Activated CD8-positive, alpha-beta T cell treated with anti-CD3 and anti-CD28 coated beads, Interleukin-2, amount 10 ng/mL, durations not matched to agents 7 days and 5 days (primary cell): ENCODE measurements around the gene TEF. TPM values are rescaled to one million over a fixed set of nuclear protein-coding genes. Genes with fewer than 3 reads are reported as not detected.

ENCODE experiments used
- ATAC-seq: fragments of 150-1000 bp; cut with Tn5 transposase; one replicate; pipeline ENCODE4 v1.10.0; 2021; ENCODE audit warnings: moderate library complexity
- CTCF ChIA-PET: fragments of 350-600 bp; sonication (Branson Sonifier 250); formaldehyde crosslinking; loops from one replicate; lab custom pipeline; 2021; ENCODE audit warnings: antibody characterized with exemption; lab: Charles Lee
- POLR2A ChIA-PET: fragments of 350-600 bp; sonication (Branson Sonifier 250); formaldehyde crosslinking; loops from one replicate; lab custom pipeline; 2021; ENCODE audit warnings: antibody characterized with exemption; lab: Charles Lee
- DNase-seq: peaks from one replicate; pipeline ENCODE4 v3.0.0-alpha.2; 2020
- H3K27ac Mint-ChIP-seq: one replicate; pipeline ENCODE4 v1.8.0; 2021; ENCODE audit warnings: mild to moderate bottlenecking, mixed read lengths
- H3K27me3 Mint-ChIP-seq: one replicate; pipeline ENCODE4 v1.8.0; 2021; ENCODE audit warnings: low read depth, mixed read lengths
- H3K36me3 Mint-ChIP-seq: one replicate; pipeline ENCODE4 v1.8.0; 2021; ENCODE audit warnings: low read depth, mixed read lengths
- H3K4me1 Mint-ChIP-seq: one replicate; pipeline ENCODE4 v1.8.0; 2021; ENCODE audit warnings: low read depth, mixed read lengths
- H3K4me3 Mint-ChIP-seq: one replicate; pipeline ENCODE4 v1.8.0; 2021; ENCODE audit warnings: mild to moderate bottlenecking, mixed read lengths
- H3K9me3 Mint-ChIP-seq: one replicate; pipeline ENCODE4 v1.8.0; 2022; ENCODE audit warnings: mixed read lengths; ENCODE audit not compliant: insufficient read depth
- total RNA-seq, 2 experiments: library from RNA; stranded (reverse); gene quantifications; one replicate each; pipeline ENCODE4 v1.2.3, GENCODE V29; 2021

The TEF gene
- total RNA-seq, 2 experiments from 2014 or later, result 2.9 to 3.0 TPM

DNA sequence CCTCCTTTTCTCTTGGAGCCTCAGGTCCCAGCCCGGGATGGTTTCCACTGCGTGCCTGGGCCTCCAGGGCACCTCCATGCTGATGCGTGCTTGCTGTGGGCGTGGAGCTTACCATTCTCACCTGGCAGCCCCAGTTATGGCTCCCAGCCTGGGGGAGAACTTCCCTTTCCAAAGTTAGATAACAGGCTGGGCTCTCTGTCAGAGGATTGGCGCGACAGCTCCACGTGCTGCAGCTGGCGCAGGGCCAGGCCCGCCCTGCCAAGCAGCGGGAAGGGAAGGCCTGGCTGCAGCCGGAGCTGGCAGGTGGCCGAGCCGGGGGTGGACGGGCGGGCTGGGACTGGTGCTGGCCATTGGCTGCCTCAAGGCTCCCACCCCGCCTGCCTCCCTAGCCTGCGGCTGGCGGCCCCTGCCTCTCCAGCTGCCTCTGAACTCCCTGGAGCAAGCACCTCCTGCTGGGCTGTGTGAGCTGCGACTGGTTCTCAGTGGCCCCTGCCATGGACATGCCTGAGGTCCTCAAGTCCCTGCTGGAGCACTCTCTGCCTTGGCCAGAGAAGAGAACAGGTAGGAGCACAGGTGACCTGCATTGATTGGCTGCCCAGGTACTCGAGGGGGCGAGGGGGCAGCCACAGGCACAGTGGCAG lies 14.6 kb upstream of the TEF start:
- no peaks in the 10 kb centered on the region for H3K9me3 Mint-ChIP-seq
- no peaks in the 10 kb centered on the region for H3K36me3 Mint-ChIP-seq
- ChIA-PET CTCF (interaction anchor here (1.5 to 1.8 kb wide), 2 partner anchors 36 to 150 kb away, joined by 3 to 5 read pairs; no protein-coding TSS in a partner anchor), POLR2A (interaction anchor here (1.4 kb wide), 1 partner anchor 81 kb away, joined by 3 read pairs; the partner anchor contains the start of gene RANGAP1)
- H3K27ac Mint-ChIP-seq, result no peak overlapping the region
- H3K4me3 Mint-ChIP-seq, result no peak overlapping the region
- H3K27me3 Mint-ChIP-seq, result peaks cover 13% of the 10 kb centered on the region
- DNase-seq (no peak), ATAC-seq (peak; percentile 50)
- H3K4me1 Mint-ChIP-seq, result no peaks in the 10 kb centered on the region

DNA sequence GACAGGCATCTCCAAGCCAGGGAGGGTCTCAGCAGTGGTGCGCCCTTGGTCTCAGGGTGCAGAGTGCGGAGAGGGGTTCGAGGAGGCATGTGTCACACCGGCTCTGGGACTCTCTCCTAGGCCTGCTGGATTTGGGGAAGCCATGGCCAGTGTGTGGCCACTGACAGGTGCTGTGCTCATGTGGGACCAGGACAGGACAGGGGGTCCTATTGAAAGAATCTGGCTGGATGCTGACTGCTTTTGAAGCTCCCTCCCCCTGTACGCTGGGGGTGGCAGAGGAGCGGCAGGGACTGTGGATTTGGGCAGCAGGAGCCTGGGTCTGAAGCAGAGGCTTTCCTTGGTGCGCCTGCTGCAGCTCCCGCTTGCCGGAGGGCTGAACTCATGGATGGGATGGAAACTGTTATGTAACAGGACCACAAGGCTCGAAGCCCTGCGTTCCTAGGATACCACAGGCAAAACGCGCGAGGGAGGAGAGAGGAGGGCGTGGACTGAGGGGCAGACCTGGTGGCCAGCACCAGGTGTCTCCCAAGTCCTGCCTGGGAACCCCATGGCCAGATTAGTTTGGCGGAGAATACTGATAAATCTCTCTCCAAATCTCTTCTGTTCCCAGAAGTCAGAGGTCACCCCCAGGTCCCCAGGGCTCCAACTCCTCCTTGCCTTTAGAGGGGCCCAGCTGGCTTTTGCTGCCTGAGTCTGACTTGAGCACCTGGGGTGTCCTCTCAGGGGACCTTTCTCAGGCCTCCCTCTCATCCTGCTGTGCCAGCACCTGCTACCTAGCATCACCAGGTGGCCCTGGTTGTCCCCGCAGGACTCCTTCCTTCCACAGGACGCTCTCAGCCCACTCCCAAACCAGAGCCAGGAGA lies 13.8 kb upstream of the TEF start:
- Mint-ChIP-seq H3K4me3 (no peak overlapping the region), H3K4me1 (no peaks in the 10 kb centered on the region), H3K36me3 (no peaks in the 10 kb centered on the region), H3K9me3 (no peaks in the 10 kb centered on the region), H3K27me3 (peaks cover 13% of the 10 kb centered on the region), H3K27ac (no peak overlapping the region)
- DNase-seq, result no peak
- CTCF ChIA-PET, result interaction anchor here (1.5 kb wide), 1 partner anchor 35 kb away, joined by 3 read pairs; no protein-coding TSS in a partner anchor
- POLR2A ChIA-PET, result interaction anchor here (1.4 kb wide), 1 partner anchor 81 kb away, joined by 3 read pairs; the partner anchor contains the start of gene RANGAP1
- ATAC-seq, result no peak

DNA sequence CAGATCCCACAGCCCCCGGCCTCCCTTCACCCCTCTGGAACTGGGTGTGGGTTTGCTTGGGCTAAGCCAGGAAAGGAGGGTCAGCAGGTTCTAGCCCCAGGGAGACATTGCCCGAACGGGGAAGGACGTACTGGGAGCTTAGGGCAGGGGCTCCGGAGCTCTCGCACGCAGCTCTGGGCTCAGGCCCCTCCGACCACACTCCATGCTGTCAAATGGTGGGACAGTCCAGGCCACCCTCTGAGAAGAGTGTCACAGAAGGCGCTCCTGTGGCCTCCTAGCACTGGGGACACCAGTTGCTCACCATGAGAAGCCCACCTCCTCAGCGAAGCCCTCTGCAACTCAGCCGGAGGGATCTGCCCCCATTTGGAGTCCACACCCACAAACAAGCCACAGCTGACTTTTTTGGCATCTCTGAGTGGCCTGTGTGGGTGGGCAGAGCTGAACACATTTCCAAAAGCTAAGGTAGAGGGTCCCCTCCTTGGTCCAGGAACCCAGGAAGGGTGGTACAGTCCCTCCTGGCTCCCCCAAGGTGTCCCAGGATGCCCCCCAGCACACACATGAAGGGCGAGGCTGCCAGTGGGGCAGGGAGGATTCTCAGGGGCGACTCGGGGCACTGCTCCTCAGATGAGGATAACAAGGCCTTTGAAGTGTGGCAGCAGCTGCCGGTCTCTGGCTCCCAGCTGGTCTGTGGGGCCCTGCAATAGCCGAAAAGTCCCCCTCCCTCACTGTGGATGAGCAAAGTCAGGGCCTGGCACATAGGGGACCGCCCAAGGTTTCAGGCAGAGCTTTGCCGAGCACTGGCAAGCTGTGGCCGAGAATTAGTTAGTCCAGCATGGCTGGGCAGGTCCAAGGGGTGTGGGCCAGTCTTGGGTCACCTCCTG lies 13.0 kb upstream of the TEF start:
- CTCF ChIA-PET, result no interaction called here

DNA sequence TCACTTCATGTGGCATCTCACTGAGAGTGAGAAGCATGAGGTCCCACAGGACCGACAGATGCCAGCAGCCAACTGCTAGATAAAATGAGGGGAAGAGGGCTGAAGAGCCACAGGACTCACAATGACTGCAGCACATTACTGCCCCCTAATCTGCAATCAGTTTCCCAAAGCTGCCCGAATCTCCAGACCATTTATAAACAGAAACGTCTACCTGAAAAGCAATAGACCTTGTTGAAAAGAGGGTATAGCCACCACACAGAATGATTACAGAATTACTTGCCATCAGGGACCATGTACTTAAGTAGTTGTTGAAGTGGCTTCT lies 12.4 kb upstream of the TEF start:
- H3K4me3 Mint-ChIP-seq, result no peak overlapping the region
- no peaks in the 10 kb centered on the region for H3K4me1 Mint-ChIP-seq
- ATAC-seq, result no peak
- H3K27me3 Mint-ChIP-seq, result peaks cover 13% of the 10 kb centered on the region
- H3K36me3 Mint-ChIP-seq, result no peaks in the 10 kb centered on the region
- ChIA-PET CTCF (no interaction called here), POLR2A (no interaction called here)
- DNase-seq, result no peak
- no peaks in the 10 kb centered on the region for H3K9me3 Mint-ChIP-seq
- H3K27ac Mint-ChIP-seq, result no peak overlapping the region

More for the DNA sequence above, 13.0 kb upstream of the TEF start:
- Mint-ChIP-seq H3K4me3 (no peak overlapping the region), H3K27me3 (peaks cover 13% of the 10 kb centered on the region), H3K9me3 (no peaks in the 10 kb centered on the region), H3K4me1 (no peaks in the 10 kb centered on the region), H3K27ac (no peak overlapping the region), H3K36me3 (no peaks in the 10 kb centered on the region)
- POLR2A ChIA-PET, result no interaction called here
- no peak for DNase-seq
- ATAC-seq, result no peak

DNA sequence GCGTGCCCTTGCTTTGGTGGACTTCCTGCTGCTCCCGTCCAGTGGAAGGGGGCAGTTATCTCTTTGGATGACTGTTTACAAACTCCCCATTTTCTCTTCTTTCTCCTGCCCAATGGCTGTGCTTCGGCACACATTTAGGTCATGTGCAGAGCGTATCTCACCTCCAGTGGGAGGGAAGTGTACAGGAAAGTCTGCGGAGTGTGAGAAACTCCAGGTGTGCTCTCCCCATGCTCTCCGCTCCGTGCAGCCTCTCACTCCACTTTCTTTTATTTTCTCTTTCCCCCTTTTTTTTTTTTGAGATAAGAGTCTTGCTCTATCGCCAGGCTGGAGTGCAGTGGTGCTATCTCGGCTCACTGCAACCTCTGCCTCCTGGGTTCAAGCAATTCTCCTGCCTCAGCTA lies 11.9 kb upstream of the TEF start:
- ATAC-seq (no peak), DNase-seq (no peak)
- H3K27me3 Mint-ChIP-seq, result peaks cover 13% of the 10 kb centered on the region
- POLR2A ChIA-PET, result no interaction called here
- no peak overlapping the region for H3K27ac Mint-ChIP-seq
- H3K9me3 Mint-ChIP-seq, result no peaks in the 10 kb centered on the region
- H3K4me1 Mint-ChIP-seq, result no peaks in the 10 kb centered on the region
- no peaks in the 10 kb centered on the region for H3K36me3 Mint-ChIP-seq
- H3K4me3 Mint-ChIP-seq, result no peak overlapping the region
- CTCF ChIA-PET, result no interaction called here

DNA sequence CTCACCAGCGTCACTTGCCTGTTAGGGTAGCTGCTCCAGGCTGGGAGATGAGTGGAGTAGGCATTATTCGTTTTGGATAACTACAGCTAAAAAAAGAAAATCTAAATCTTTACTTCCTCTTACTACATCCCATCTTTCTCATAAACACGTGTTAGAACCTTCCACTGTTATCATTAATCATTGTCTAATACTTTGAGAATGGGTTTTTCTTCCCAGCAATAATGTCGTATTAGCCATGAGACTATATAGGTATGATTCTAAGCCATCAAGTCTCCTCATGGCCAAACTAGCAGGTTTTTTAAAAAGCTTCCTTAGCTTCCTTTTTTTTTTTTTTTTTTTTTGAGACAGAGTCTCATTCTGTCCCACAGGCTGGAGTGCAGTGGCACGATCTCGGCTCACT lies 3.9 kb upstream of the TEF start:
- Mint-ChIP-seq H3K36me3 (no peaks in the 10 kb centered on the region), H3K27me3 (peaks cover 6% of the 10 kb centered on the region), H3K4me1 (peaks cover 11% of the 10 kb centered on the region), H3K27ac (no peak overlapping the region), H3K9me3 (no peaks in the 10 kb centered on the region), H3K4me3 (no peak overlapping the region)
- no peak for ATAC-seq
- POLR2A ChIA-PET, result no interaction called here
- DNase-seq, result no peak
- CTCF ChIA-PET, result interaction anchor here (0.9 kb wide), 1 partner anchor 25 kb away, joined by 3 read pairs; no protein-coding TSS in a partner anchor

DNA sequence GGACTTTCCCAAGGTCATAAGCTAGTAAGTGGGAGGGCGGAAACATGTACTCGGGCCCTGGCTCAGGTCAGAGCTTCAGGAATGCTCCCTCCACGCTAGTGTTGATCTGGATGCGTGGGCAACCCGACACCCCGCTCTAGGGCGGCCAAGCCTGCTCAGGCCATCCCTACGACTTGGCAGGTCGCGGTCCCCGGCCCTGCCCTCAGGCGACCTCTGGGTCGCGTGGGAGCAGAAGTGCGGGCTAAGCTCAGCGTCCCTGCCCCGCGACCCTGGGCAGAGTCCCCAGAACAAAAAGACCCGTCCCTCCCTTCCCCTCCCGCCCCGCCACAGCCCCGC lies 781 bp upstream of the TEF start:
- ATAC-seq (no peak), DNase-seq (no peak)
- no peak overlapping the region for H3K27ac Mint-ChIP-seq
- ChIA-PET CTCF (interaction anchor here (1.1 to 2.2 kb wide), 6 partner anchors 23 to 217 kb away, joined by 3 to 12 read pairs (median 5); partner anchors contain the start of gene ZC3H7B), POLR2A (interaction anchor here (1.4 to 3.2 kb wide), 6 partner anchors 66 to 209 kb away, joined by 4 to 16 read pairs (median 8); partner anchors contain the start of genes ACO2, PHF5A, PMM1 and RANGAP1)
- H3K9me3 Mint-ChIP-seq, result no peaks in the 10 kb centered on the region
- no peaks in the 10 kb centered on the region for H3K36me3 Mint-ChIP-seq
- peak overlapping the region; percentile 87 for H3K4me3 Mint-ChIP-seq
- peaks cover 17% of the 10 kb centered on the region for H3K4me1 Mint-ChIP-seq
- peaks cover 8% of the 10 kb centered on the region for H3K27me3 Mint-ChIP-seq

DNA sequence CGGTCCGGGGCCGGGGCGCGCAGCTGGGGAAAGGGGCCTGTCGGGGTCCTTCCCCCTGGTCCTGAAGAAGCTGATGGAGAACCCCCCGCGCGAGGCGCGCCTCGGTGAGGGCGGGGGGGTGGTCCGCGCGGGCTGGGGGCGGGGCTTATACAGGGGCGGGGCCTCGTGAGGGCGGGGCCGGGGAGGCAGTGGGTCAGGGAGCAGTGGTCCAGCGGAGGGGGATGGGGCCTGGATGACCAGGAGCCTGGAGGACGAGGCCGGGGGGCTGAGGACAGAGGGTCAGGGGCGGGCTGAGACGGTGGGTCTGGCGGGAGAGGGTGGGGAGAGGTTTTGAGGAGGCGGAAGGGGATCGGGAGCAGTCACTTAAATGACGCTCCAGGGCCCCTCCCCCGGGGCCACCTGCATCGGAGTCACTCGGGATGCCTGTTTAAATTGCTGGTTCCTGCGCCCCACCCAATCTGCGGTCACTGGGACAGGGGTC lies 396 bp downstream of the TEF start:
- DNase-seq, result peak; percentile 69
- POLR2A ChIA-PET, result interaction anchor here (0.8 to 3.2 kb wide), 9 partner anchors 22 to 431 kb away, joined by 3 to 16 read pairs (median 4); partner anchors contain the start of genes ACO2, PHF5A, RANGAP1 and RBX1
- Mint-ChIP-seq H3K9me3 (no peaks in the 10 kb centered on the region), H3K27me3 (peaks cover 3% of the 10 kb centered on the region), H3K4me1 (peaks cover 17% of the 10 kb centered on the region), H3K27ac (peak overlapping the region; percentile 96), H3K36me3 (no peaks in the 10 kb centered on the region), H3K4me3 (peak overlapping the region; percentile 87)
- peak; percentile 43 for ATAC-seq
- CTCF ChIA-PET, result interaction anchor here (1.0 to 2.2 kb wide), 7 partner anchors 22 to 285 kb away, joined by 4 to 12 read pairs (median 5); partner anchors contain the start of gene ZC3H7B

DNA sequence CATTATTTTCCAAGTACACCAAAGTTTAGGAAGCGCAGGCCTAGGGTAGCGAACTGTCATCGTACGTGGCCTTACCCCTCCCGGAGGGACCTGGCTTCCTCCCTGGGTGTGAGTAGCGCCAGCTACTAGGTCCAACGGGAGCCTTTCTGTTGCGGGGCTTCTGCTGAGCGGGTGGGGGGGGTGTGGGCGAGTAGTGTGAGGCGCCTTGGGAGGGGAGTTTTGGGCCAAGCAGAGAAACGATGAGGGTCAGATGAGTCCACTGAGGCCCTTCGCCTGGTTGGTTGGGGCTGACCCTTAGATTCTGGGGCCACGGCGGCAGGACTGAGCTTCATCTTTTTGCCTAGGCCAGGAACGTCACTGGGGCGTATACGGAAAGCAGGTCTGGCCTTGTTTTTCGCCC lies 868 bp downstream of the TEF start:
- ChIA-PET POLR2A (interaction anchor here (0.8 to 3.2 kb wide), 7 partner anchors 21 to 431 kb away, joined by 3 to 16 read pairs (median 5); partner anchors contain the start of genes ACO2, PHF5A, PMM1 and RANGAP1), CTCF (interaction anchor here (2.2 kb wide), 1 partner anchor 145 kb away, joined by 7 read pairs; no protein-coding TSS in a partner anchor)
- DNase-seq, result no peak
- no peaks in the 10 kb centered on the region for H3K36me3 Mint-ChIP-seq
- H3K27me3 Mint-ChIP-seq, result peaks cover 2% of the 10 kb centered on the region
- H3K4me3 Mint-ChIP-seq, result peak overlapping the region; percentile 87
- peak overlapping the region; percentile 96 for H3K27ac Mint-ChIP-seq
- H3K4me1 Mint-ChIP-seq, result peaks cover 17% of the 10 kb centered on the region
- ATAC-seq, result no peak
- H3K9me3 Mint-ChIP-seq, result no peaks in the 10 kb centered on the region

DNA sequence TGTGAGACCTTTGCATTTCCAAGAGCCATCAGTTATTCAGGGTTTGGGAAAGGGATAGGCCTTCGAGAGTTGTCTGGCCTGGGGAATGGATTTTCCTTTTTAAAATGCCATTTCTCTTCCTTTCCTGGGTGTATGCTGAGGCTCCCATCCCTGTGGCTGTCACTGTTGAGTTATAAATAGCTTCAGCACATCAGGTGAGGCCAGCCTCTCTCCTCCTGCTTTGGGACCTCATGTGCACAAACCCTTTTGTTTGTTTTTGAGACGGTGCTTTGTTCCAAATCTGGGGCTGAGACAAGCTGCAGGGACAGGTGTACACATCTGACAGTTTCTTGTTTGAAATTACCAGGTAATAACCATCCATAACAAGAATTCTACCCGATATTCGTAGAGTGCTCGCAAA lies 1.3 kb downstream of the TEF start:
- CTCF ChIA-PET, result interaction anchor here (1.5 to 2.2 kb wide), 3 partner anchors 21 to 144 kb away, joined by 3 to 7 read pairs (median 6); no protein-coding TSS in a partner anchor
- ATAC-seq (no peak), DNase-seq (no peak)
- Mint-ChIP-seq H3K27ac (peak overlapping the region; percentile 15), H3K4me3 (peak overlapping the region; percentile 87), H3K36me3 (no peaks in the 10 kb centered on the region), H3K9me3 (no peaks in the 10 kb centered on the region), H3K4me1 (peaks cover 17% of the 10 kb centered on the region), H3K27me3 (peaks cover 2% of the 10 kb centered on the region)
- POLR2A ChIA-PET, result interaction anchor here (2.1 kb wide), 1 partner anchor 207 kb away, joined by 5 read pairs; the partner anchor contains the start of gene PMM1
